SK-N-MC (cell line): ENCODE results near the gene THADA.

Experiments used
- EZH2 ChIP-seq: fragments of 200-600 bp; sonication (generic); IDR thresholded peaks from one replicate; pipeline ENCODE4 v1.6.1; 2017; ENCODE audit warnings: antibody characterized with exemption
- POLR2AphosphoS5 ChIP-seq: IDR thresholded peaks from 2 replicates; pipeline ENCODE4 v1.6.1; 2012; ENCODE audit warnings: mild to moderate bottlenecking, low read depth, low read length, borderline replicate concordance

DNA sequence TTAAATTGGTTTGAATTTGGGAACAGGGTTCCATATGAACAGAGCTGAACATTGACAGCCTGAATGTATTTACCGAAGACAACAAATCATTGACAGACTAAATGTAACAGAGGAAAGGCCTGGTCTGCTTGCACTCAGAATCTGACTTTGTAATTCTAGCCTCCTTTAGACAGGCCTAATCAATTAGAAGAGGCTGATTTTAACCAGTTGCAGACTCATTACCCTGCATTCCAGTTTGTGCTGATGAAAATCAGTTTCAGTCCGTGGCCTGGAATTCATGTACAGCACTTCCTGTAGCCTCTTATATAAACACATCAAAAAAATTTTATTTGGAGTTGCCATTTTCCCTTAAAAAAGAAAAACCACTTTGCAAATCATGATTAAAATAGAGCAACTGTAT is 276.3 kb downstream of the THADA start:
- no peak for TF ChIP-seq POLR2AphosphoS5
- TF ChIP-seq EZH2, result no peak
